HG03175 (cell line): Measurements from ENCODE around the gene PSPH.
"Not testable (repeated sequence)": the region's sequence is repeated elsewhere in the genome, so short reads cannot be mapped to it uniquely, and the experiment has no call there.

Source experiments
- ATAC-seq: cut with Tn5 transposase; IDR thresholded peaks from one replicate; pipeline ENCODE4 v1.9.1; 2021; ENCODE audit warnings: mild to moderate bottlenecking, moderate library complexity; ENCODE audit not compliant: unreplicated experiment

Gene PSPH

DNA sequence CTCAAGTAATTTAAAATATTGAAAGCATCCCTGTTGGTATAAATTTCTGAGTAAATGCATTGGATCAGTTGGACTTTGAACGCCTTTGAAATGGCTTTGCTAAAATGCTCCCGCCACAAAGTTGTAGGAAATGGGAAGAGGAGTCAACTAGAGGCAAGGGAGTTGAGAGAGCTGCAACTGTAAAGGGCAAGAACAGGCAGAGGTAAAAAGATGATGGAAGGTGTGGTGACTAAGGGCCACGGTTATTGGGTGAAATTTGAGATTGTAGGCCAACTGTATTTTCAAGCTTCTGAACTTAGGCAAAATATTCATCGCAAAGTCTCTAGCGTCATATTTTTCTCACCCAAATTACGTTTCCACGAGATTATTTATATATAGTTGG lies 12.2 kb upstream of the PSPH start:
- no peak for ATAC-seq

DNA sequence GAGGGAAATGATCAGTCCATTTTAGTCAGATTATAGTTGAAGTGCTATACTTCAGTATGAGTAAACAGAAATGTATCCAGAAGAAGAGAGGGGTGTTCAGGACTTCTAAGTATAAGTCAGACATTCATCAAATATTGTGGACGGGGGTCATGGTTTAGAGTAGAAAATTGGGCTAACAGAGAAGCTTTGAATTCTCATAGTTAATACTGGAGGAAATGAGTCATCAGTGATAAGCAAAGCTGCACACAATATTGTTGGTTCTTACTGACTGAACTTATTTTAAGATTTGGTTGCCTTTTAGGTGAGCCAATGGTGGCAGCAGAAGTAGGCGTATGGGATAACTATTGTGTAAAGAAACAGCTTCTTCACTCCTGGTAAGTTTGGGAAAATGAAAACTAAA lies 11.1 kb upstream of the PSPH start:
- no peak for ATAC-seq

DNA sequence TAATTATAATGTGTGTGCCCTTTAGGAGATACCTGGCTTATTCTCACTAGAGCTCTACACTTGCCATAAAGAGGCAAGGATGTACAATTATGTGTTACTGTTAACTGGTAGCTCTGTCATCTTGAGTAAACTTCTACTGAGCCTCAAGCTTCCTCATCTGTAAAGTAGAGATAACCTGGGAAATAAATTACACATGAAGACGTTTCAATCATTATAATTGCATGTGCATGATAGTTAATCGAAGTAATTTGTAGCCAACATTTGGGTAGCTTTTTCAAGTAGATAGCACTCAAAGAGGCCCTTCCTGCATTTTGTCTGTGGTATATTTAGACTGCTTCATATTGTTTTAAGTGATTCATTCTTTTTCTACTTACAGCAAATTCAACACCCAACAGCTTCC lies 2.7 kb upstream of the PSPH start:
- no peak for ATAC-seq

DNA sequence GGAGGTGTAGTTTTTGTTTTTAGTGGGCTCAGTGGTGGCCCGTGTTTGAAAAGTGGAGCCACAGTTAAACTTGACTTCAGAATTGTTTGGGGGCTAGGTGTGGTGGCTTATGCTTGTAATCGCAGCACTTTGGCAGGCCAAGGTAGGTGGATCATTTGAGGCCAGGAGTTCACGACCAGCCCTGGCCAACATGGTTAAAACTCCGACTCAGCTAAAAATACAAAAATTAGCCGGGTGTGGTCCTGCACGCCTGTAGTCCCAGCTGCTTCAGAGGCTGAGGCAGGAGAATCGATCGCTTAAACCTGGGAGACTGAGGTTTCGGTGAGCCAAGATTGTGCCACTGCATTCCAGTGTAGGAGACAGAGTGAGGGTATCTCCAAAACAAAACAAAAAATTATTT lies 2.1 kb upstream of the PSPH start:
- no peak for ATAC-seq

DNA sequence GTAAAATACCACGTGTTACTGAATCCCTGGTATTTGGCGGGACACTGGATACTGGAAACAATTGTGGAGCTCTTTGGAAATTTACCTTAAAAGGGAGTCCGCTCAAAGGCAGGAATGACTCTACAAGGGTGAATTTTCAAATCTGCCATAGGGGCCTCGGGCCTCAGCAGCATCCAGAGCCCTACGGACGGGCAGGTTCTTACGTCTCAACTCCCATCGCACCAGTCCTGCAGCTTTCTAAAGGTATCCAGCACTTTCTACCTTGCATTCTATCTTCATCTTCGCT lies 248 bp downstream of the PSPH start:
- no peak for ATAC-seq

DNA sequence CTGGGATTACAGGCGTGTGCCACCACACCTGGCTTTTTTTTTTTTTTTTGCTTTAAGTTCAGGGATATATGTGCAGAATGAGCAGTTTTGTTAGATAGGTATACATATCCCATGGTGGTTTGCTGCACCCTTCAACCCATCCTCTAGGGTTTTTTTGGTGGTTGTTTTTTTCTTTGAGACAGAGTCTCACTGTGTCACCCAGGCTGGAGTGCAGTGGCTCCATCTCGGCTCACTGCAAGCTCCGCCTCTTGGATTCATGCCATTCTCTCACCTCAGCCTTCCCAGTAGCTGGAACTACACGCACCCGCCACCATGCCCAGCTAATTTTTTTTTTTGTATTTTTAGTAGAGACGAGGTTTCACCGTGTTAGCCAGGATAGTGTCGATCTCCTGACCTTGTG lies 2.5 kb downstream of the PSPH start:
- not testable (repeated sequence) for ATAC-seq

DNA sequence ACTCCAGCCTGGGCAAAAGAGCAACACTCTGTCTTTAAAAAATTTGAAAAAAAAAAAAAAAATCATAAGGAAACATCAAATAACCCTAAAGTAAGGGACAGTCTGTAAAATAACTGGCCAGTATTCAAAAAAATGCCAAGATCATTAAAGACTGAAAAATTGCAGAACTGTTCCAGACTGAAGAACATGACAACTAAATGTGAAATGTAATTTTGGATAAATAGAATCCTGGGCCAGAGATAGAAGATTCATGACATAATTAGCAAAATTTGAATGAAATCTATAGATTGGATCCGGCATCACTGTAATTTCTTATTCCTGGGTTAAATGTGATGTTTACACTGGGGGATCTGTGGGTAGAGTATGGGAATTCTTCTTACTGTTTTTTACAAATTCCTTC lies 3.0 kb downstream of the PSPH start:
- no peak for ATAC-seq

DNA sequence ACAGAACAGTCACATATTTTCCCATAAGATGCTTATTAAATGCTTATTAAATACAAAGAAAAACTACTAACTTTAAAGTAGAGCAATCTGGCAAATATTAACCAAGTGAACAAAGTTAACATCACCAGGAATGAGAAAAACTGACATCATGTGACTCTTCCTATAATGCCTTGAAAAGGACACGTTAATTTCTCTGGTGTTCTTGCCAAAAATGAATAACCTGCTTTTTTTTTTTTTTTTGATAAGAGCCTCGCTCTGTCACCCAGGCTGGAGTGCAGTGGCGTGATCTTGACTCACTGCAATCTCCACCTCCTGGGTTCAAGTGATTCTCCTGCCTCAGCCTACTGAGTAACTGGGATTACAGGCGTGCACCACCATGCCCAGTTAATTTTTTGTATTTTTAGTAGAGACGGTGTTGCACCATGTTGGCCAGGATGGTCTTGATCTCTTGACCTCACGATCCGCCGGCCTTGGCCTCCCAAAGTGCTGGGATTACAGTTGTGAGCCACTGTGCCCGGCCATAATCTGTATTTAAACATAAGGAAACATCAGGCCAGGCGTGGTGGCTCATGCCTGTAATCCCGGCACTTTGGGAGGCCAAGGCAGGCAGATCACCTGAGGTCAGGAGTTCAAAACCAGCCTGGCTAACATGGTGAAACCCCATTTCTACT lies 3.7 kb downstream of the PSPH start:
- ATAC-seq: not testable (repeated sequence)

DNA sequence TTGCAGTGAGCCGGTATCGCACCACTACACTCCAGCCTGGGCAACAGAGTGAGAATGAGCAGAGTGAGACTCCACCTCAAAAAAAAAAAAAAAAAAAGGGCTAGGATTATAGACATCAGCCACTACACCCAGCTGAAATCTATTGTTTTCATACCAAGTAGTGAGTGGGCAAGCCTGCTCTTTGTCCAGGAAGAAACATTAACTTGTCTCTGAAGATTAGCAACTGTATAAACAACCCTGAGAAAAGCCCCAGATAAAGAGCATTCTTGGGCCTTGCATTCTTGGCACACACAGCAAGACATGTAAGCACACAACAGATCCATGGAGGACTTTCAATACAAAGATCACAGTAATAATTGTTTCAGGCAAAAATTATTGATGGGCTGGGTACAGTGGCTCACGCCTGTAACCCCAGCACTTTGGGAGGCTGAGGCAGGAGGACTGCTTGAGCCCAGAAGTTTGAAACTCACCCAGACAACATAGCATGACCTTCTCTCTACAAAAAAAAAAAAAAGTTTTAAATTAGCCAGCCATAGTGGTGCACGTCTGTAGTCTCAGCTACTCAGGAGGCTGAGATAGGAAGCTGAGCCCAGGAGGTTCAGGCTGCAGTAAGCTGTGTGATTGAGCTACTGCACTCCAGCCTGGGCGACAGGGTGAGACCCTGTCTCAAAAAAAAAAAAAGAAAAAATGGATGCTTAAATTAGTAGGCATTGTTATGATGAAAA lies 4.4 kb downstream of the PSPH start:
- ATAC-seq: no peak

DNA sequence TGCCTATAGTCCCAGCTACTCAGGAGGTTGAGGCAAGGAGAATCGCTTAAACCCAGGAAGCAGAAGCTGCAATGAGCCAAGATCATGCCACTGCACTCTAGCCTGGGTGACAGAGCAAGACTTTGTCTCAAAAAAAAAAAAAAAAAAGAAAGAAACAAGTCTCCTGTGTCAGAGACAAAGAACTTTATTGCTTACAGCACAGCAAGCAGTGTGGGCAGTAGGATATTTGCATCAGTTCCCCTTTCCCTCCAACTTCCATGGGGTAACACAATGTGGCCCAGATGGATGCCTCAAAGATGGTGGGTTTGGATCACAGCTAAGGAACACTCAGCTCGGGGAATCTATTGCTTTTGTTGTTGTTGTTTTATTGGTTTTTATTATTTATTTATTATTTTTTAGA lies 5.5 kb downstream of the PSPH start:
- not testable (repeated sequence) for ATAC-seq

DNA sequence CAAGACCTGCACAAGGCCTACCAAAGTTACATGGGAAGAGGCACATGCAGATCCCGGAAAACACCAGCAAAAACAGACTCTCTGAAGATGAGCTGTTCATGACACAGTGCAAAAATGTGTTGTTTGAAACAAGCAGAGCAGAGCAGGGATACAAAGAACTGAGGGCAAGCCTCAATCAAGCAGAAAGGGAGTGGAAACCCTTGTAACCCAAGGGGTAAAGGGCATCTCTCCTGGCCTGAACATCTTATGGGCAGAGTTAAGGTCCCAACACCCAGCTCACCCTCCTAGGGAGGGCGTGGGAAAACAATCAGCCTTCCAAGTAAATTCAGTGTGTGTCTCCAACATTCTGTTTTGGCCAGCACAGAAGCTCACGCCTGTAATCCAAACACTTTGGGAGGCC lies 10.5 kb downstream of the PSPH start:
- no peak for ATAC-seq

DNA sequence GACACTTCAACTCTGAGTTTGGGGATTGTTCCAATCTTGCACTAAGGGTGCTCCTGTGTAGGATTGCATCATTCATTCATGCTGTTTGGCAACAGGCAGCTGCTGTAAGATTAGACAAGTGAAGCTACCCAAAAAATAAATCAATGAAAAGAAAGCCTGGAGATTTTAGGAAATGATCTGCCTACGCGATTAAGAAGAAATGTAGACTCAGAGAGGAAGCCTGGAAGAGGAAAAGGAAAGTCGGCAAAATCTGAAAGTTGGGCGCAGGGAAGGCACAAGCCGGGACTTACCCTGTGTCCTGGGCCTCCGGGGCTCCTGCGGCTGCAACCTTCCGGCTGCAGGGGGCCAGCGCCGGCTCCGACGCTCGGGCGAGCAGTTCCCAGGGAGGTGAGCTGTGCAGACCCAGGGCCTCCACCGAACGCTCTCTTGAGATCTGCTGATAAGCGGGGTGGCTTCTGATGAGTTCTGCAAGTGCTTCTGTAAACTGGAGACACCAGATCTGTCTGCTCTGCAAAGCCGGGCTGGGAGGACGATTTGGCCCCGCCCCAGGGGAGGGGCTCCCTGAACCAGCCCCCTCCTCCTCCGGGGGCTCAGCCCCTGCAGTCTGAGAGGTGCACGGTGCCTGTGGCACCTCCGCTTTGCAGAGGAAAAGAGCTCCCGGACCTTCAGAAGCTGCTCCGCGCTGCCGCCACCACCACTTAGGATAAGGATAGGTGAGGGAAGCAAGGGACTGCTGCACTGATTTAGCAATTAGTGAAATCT lies 17.4 kb downstream of the PSPH start:
- peak; percentile 95 for ATAC-seq

DNA sequence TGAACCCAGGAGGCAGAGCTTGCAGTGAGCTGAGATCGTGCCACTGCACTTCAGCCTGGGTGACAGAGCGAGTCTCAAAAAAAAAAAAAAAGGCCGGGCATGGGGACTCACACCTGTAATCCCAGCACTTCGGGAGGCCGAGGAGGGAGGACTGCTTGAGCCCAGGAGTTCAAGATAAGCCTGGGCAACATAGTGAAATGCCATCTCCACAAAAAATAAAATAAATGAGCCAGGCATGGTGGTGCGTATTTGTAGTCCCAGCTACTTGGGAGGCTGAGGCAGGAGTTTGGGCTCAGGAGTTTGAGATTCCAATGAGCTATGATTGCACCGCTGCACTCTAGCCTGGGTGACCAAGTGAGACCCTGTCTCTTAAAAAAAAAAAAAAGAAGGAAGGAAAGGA lies 18.7 kb downstream of the PSPH start:
- not testable (repeated sequence) for ATAC-seq

DNA sequence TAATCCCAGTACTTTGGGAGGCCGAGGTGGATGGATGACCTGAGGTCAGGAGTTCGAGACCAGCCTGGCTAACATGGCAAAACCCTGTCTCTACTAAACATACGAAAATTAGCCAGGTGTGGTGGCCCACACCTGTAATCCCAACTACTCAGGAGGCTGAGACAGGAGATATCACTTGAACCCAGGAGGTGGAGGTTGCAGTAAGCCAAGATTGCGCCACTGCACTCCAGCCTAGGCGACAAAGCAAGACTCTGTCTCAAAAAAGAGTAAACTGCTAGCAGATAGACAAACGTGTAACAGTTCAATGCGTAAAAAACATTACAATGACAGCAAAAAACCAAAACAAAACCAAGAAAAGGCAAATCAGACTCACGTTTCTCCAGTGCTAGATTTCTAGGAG lies 19.7 kb downstream of the PSPH start:
- ATAC-seq: not testable (repeated sequence)

DNA sequence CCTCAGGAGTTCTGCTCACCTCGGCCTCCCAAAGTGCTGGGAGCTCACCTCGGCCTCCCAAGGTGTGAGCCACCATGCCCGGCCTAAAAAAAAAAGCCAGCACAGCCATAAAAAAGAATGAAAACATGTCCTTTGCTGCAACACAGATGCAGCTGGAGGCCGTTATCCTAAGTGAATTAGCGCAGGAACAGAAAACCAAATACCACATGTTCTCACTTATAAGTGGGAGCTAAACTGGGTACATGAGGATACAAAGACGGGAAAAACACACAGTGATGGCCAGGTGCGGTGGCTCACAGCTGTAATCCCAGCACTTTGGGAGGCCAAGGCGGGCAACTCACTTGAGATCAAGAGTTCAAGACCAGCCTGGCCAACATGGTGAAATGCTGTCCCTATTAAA lies 20.9 kb downstream of the PSPH start:
- no peak for ATAC-seq

DNA sequence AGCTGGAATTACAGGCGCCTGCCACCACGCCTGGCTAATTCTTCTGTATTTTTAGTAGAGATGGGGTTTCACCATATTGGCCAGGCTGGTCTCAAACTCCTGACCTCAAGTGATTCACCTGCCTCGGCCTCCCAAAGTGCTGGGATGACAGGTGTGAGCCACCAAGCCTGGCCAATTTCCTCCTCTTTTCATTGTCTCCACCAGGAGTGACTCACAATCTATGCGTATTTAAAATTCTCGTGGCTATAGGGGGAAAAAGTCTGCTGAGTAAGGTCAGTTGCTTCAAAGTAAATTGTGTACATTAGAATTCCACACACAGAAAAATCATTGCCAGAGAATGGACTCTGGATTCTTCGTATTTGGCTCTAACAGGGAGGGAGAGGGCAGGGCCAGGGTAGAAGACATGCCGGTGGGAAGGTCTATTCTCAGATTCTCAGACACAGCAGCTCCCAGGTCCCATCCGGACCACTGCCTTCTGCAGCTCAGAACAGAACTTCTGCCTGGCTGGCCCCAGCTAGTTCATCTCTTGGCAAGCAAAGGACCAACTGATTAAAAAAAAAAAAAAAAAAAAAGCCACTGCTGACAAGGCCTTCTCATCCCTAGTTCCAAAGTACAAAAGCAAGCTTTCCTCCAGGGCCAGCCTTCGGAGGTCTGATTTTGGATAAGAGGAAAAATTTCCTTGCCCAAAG lies 22.2 kb downstream of the PSPH start:
- ATAC-seq: no peak

DNA sequence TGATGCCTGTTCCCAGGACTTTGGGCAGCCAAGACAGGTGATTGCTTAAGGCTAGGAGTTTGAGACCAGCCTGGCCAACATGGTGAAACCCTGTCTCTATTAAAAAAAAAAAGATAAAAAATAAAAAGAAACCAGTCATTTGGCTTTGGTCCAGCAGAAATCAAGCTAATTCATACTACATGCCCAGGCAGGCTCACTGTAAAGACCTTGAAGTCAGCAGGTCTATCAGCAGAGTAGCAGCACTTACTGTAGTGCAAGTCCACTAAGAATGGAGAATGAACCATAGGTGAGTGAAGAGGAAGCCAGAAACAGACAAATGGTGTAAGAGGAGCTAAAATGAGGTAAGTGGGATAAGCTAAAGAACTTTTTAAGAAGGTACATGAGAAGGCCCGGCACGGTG lies 24.7 kb downstream of the PSPH start:
- ATAC-seq: no peak

DNA sequence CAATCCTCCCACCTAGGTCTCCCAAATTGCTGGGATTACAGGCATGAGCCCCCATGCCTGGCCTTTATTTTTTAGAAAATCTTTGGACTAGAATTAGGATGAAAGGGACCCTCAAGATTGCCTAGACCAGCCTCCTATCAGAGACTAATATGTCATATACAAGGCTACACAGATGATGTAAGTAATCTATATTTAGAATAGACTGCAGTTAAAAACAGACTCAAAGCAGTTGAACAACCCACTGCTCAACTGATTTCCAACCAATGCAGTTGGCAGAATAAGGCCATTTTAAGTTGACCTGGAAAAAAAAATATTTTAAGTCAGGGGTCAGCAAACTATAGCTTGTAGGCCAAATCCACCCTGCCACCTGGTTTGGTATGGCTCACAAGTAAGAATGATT lies 27.7 kb downstream of the PSPH start:
- no peak for ATAC-seq

DNA sequence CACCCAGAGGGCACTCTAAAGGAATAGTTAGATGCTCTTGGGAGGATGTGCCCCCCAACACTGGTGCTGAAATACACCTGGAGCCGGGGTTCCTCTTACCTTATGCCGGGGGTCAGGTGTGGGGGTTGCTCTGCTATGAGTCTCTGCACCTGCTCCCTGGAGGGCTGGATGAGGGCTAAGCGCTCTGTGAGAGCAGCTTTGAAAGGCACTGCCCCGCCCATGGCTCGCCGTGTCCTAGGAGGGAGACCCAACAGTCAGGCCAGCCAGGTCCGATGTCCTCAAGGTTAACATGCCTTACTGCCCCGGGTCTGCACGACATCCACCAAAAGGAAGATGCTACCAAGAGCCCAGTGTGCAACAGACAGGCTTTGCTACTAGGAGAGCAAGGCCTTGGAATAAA lies 31.7 kb downstream of the PSPH start:
- ATAC-seq: no peak

DNA sequence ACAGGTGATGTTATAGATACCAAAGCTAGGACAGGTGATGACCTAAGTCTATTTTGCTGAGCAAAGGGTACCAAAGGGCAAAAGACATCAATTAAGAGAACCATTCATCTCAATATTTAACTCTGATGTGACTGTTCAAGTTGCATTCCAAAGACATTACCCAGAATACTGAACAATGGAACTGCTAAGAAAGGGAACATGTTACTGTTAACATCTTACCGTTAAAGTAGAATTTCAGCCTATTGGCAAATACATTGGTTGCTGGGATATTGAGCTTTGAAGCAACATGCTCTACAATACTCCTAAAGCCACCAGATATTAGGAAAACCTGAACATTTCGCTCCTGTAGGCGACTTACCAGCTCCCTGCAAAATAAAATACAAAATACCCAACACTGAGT lies 34.2 kb downstream of the PSPH start:
- not testable (repeated sequence) for ATAC-seq

DNA sequence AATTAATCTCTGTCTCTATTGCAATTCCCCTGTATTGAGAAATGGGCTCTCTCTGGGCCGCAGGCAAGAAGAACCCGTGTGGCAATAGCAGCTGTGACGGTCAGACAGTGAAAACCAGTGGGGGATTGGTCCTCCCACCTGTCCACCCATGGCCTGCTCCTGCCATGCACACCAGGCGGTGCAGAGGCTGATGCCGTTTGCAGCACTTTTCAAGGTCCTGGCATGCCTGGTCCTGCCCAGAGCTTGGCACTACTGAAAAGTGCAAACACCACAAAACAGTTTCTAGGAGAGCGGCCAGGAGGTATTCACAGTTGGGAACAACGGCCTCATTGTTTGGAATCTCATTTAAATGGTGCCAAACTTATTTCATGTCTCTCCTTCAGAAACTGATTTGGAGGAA lies 41.5 kb downstream of the PSPH start:
- no peak for ATAC-seq

DNA sequence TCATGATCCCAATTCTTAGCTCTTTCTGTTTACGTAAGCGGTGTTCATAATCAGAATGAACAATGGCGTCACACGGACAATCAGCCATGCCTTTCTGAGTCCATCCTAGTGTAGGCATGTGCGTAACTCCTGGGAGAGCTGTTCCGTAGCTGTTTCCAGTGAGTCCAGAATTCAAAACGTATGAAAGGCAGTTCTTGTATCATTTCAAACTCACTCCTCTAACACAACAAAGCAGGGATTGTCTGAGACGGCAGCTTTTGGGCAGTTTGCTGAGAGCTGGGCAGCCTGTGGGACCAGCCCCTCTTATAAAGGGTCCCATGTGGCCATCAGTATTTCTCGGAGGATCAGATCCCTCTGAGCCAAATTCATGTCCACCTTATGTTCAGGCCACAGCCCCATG lies 43.4 kb downstream of the PSPH start:
- no peak for ATAC-seq
